IMR-90 (cell line): ENCODE data around the gene IL24.

ENCODE experiments used
- BHLHE40 ChIP-seq: fragments of 150-350 bp; IDR thresholded peaks from 2 replicates; pipeline ENCODE4 v1.6.1; 2016; ENCODE audit warnings: mild to moderate bottlenecking, low read depth, low read length
- CHD1 ChIP-seq: IDR thresholded peaks from 2 replicates; pipeline ENCODE4 v1.6.1; 2012; ENCODE audit warnings: low read depth, low read length, improper control_type of control experiment
- CTCF ChIP-seq: conservative IDR thresholded peaks from 2 replicates; pipeline ENCODE4 v1.5.1; 2012; ENCODE audit warnings: mild to moderate bottlenecking, low read depth, low read length, improper control_type of control experiment
- POLR2A ChIP-seq: IDR thresholded peaks from 2 replicates; pipeline ENCODE4 v1.6.1; 2012; ENCODE audit warnings: mild to moderate bottlenecking, low read depth, low read length
- RFX5 ChIP-seq: IDR thresholded peaks from 2 replicates; pipeline ENCODE4 v1.8.0; 2012; ENCODE audit warnings: low read depth, mild to moderate bottlenecking, low read length, moderate library complexity
- SMC3 ChIP-seq: fragments of 150-350 bp; IDR thresholded peaks from 2 replicates; pipeline ENCODE4 v1.6.1; 2016; ENCODE audit warnings: low read depth, mild to moderate bottlenecking, antibody characterized with exemption, low read length, moderate library complexity

- TF ChIP-seq CTCF (no peak), BHLHE40 (no peak), SMC3 (no peak), POLR2A (no peak), CHD1 (no peak), RFX5 (no peak)
Measured at GRCh38 chr1:206946261-206946660, 49.0 kb downstream of the IL24 start, which contains the start of gene PIGR.
